GM12875 (cell line): ENCODE results near the gene TMUB1.

Experiments
- H3K4me3 ChIP-seq: one replicate; pipeline ENCODE4 v1.5.1; 2011; ENCODE audit warnings: low read depth, low read length, control low read depth
- CTCF ChIP-seq: IDR thresholded peaks from 2 replicates; pipeline ENCODE4 v1.5.1; 2011; ENCODE audit warnings: low read depth, mild to moderate bottlenecking, control low read depth, inconsistent platforms, low read length, moderate library complexity, borderline replicate concordance; ENCODE audit not compliant: insufficient read depth

Gene TMUB1

GRCh38 chr7:151110941-151111645 is 27.8 kb upstream of the TMUB1 start:
- peak; percentile 91 for TF ChIP-seq CTCF

GRCh38 chr7:151110236-151110940 is 27.1 kb upstream of the TMUB1 start:
- no peak for TF ChIP-seq CTCF
- H3K4me3 ChIP-seq, result no peak overlapping the region

More at GRCh38 chr7:151110941-151111645, 27.8 kb upstream of the TMUB1 start:
- no peak overlapping the region for H3K4me3 ChIP-seq

GRCh38 chr7:151109094-151110048 is 26.1 kb upstream of the TMUB1 start:
- no peak overlapping the region for H3K4me3 ChIP-seq
- TF ChIP-seq CTCF, result no peak

- no peak overlapping the region for H3K4me3 ChIP-seq
- no peak for TF ChIP-seq CTCF
Measured at GRCh38 chr7:151107882-151108281, 24.6 kb upstream of the TMUB1 start.

GRCh38 chr7:151104411-151105235 is 21.3 kb upstream of the TMUB1 start:
- H3K4me3 ChIP-seq, result no peak overlapping the region
- TF ChIP-seq CTCF, result no peak

GRCh38 chr7:151103973-151104372 is 20.7 kb upstream of the TMUB1 start:
- TF ChIP-seq CTCF, result no peak
- no peak overlapping the region for H3K4me3 ChIP-seq
